C4-2B (cell line): ENCODE measurements around the gene SLC9A4.

ENCODE experiments used
- H3K27ac ChIP-seq: fragments of 450-650 bp; 2 replicates; pipeline ENCODE4 v1.5.1; 2017
- ZFX ChIP-seq: fragments of 450-650 bp; IDR thresholded peaks from 2 replicates; pipeline ENCODE4 v1.6.1; 2017
- TF ChIP-seq, protein P1 (sequence below): fragments of 450-650 bp; conservative IDR thresholded peaks from 2 replicates; pipeline ENCODE4 v1.5.1; 2017; ENCODE audit warnings: mild to moderate bottlenecking

Gene SLC9A4

DNA sequence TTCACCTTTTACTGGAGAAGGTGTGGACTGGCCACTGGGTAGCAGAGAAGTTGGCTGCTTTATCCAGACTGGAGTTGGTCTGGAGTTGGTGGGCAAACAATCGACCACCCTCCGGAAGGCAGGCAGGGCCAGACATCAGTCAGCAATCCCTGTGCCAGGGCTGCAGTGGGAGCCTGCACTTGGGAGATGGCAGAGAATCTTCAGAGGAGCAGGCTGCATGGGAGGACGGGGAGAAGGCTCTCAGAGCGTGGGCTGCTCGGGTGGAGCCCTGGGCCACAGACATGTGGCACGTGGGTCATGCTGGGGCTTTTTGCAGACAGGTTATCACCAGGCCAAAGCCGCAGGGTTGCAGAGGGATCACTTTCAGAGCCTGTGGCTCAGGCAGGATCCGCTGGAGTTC is 29.6 kb downstream of the SLC9A4 start:
- TF ChIP-seq ZFX, result no peak
- H3K27ac ChIP-seq, result no peak overlapping the region

DNA sequence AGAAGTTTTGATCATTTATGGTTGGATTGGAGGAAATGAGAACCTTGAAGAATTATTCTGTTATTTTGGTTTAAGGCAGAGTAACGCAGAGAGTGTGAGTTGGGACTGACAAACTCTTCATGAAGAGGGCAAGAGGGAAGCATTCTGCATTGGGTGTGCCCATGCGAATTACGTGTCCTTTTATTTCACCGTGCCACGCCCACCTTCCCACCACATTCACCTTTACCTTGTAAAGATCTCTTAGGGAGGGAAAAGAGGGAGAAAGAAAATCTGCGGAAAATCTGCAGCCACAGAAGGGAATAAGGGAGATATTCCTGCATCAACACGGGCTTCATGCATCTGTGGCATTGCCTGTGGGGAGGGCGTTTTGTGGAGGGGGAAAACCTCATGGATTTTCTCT is 31.8 kb downstream of the SLC9A4 start:
- no peak overlapping the region for H3K27ac ChIP-seq
- TF ChIP-seq ZFX, result no peak
- TF ChIP-seq, protein P1, sequence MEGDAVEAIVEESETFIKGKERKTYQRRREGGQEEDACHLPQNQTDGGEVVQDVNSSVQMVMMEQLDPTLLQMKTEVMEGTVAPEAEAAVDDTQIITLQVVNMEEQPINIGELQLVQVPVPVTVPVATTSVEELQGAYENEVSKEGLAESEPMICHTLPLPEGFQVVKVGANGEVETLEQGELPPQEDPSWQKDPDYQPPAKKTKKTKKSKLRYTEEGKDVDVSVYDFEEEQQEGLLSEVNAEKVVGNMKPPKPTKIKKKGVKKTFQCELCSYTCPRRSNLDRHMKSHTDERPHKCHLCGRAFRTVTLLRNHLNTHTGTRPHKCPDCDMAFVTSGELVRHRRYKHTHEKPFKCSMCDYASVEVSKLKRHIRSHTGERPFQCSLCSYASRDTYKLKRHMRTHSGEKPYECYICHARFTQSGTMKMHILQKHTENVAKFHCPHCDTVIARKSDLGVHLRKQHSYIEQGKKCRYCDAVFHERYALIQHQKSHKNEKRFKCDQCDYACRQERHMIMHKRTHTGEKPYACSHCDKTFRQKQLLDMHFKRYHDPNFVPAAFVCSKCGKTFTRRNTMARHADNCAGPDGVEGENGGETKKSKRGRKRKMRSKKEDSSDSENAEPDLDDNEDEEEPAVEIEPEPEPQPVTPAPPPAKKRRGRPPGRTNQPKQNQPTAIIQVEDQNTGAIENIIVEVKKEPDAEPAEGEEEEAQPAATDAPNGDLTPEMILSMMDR, result no peak

DNA sequence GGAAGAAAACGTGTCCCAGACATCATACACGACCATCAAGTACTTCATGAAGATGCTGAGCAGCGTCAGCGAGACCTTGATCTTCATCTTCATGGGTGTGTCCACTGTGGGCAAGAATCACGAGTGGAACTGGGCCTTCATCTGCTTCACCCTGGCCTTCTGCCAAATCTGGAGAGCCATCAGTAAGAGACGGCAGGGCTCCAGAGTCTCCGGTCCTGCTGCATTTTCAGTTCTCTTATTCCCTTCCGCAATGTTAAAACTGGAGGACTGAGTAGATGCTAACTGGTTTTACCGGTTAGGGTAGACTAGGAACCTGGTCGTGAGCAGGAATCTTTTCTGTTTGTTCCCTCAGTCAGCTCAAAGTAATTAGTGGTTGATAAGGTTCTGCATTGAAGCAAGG is 32.3 kb downstream of the SLC9A4 start:
- TF ChIP-seq, protein P1, result no peak
- no peak for TF ChIP-seq ZFX
- no peak overlapping the region for H3K27ac ChIP-seq

DNA sequence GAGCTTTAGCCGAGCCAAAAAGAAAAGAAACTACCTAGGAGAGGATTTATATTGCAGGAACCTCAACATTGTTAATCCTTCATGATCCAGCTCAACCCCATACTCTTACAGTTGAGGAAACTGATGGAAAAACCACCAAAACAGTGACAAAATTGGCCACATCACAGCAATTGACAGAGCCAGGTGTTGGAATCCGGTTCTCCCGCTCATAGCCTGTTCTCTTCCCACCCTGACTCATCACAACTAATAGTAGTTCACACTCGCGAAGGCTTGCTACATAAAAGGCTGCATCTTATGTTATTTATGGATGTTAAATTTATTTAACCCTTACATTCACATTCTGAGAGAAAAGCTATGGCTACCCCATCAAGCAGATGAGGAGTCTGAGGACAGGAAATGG is 33.7 kb downstream of the SLC9A4 start:
- H3K27ac ChIP-seq, result no peak overlapping the region
- no peak for TF ChIP-seq ZFX
- TF ChIP-seq, protein P1, result no peak

DNA sequence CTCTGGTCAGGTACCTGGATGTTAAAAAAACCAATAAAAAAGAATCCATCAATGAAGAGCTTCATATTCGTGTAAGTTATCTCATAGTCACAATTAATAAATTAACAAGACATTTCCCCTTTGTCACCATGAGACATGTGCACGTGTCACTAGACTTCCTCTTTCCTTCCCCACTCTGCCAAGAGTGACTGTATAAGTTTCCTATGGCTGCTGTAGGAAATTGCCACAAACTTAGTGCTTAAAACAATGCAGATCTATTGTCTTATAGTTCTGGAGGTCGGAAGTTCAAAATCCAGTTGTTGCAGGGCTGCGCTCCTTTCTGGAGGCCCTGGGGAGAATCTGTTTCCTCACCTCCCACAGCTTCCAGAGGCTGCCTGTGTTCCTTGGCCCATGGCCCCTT is 35.8 kb downstream of the SLC9A4 start:
- H3K27ac ChIP-seq, result no peak overlapping the region
- TF ChIP-seq, protein P1, result no peak
- TF ChIP-seq ZFX, result no peak

DNA sequence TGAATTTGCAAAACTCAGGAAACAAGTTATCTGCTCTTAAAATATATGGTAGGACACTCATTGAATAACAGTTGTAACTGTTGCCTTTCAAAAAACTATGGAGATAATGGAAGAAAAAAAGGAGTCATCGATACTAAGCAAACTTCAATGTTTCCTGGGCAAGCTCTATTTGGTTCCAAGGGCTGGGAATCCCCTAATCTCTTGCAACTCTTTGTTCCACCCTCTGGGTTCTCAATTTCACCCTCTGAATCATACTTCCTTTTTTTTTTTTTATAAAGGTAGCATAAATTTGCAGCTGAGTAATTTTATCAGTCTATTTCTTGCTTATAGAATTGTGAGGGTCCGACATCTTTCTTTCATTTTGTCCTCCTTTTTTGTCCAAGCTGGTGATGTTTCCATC is 36.7 kb downstream of the SLC9A4 start:
- H3K27ac ChIP-seq, result no peak overlapping the region
- TF ChIP-seq, protein P1, result no peak
- TF ChIP-seq ZFX, result no peak

DNA sequence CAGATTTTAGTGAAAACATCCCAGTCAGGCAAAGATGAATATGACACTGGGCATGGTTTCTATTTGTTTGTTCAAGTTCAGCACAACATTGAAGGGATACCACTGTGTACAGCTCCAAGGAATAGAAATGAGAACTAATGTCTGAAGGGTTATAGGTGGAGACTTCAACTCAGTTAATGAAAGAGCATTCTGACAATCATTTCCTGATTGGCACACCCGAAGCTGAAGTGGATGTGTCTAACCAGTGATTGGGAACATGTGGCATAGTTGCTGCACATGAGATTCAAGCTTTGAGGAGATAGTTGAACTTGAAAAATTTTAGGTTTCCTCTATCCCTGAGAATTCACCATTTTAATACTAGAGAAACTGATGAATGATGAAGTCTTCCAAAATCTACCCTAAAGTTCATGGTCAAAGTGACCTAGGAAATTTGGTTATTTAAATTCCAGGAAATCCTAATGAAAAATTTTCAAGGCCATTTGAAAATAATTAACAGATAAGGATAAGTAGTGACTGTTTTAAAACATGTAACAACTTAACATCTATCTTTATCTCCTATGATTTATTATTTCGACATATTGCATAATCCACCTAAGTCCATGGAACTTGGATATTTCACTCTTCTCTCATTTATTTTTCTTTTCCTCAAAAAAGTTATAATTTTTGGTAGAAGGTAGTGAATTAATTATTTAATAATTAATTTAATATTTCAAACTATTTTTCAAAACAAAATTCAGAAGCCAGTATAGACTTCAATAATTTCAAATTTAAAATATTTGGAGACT is 38.0 kb downstream of the SLC9A4 start:
- TF ChIP-seq, protein P1, result no peak
- no peak for TF ChIP-seq ZFX
- H3K27ac ChIP-seq, result no peak overlapping the region

DNA sequence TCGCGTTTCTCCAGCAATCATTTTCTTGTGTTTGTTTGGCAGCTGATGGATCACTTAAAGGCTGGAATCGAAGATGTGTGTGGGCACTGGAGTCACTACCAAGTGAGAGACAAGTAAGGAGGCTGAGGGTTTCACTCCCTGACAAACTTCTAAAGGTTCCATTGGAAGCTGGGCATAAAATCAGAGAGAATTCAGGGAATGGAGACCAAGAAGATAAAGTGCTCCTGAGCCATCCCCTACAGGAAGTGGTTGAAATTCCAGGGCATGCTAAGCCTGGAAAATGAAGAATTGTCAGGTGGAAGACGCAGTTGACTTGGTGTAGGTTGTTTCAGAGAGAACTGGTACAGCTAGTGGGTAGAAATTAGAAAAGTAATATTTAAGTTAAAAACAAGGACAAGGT is 39.1 kb downstream of the SLC9A4 start:
- no peak overlapping the region for H3K27ac ChIP-seq
- TF ChIP-seq, protein P1, result no peak
- TF ChIP-seq ZFX, result no peak
